Ascending aorta (tissue), 2 donors: ENCODE results near the gene SEC61A1. TPM values are rescaled to one million over a fixed set of nuclear protein-coding genes. Genes with fewer than 3 reads are reported as not detected.

Experiments
- DNase-seq, 2 donors: peaks; one replicate each; pipeline ENCODE4 v3.0.0-alpha.2; 2019; ENCODE audit warnings: low spot score in 2 of 2
- H3K27ac ChIP-seq, 2 donors: fragments of 200-600 bp; sonication (generic); one replicate each; pipeline ENCODE4 v1.5.1; 2016 to 2017; ENCODE audit warnings: mild to moderate bottlenecking in 1 of 2
- H3K27me3 ChIP-seq: fragments of 200-600 bp; sonication (generic); one replicate; pipeline ENCODE4 v1.5.1; 2017
- H3K36me3 ChIP-seq, 2 donors: fragments of 200-600 bp; sonication (generic); one replicate each; pipeline ENCODE4 v1.5.1; 2016
- H3K4me1 ChIP-seq, 2 donors: fragments of 200-600 bp; sonication (generic); one replicate each; pipeline ENCODE4 v1.5.1; 2016 to 2017; ENCODE audit warnings: mild to moderate bottlenecking in 1 of 2
- H3K4me3 ChIP-seq, 2 donors: fragments of 200-600 bp; sonication (generic); one replicate each; pipeline ENCODE4 v1.5.1; 2016 to 2017; ENCODE audit warnings: mild to moderate bottlenecking in 1 of 2
- H3K9me3 ChIP-seq, 2 donors: fragments of 200-600 bp; sonication (generic); one replicate each; pipeline ENCODE4 v1.5.1; 2016
- CTCF ChIP-seq, 3 experiments: fragments of 200-600 bp in 2 of 3; fragments of 450-650 bp in 1 of 3; sonication (generic) in 2 of 3; IDR thresholded peaks; one replicate each; pipeline ENCODE4 v1.5.1; 2016 to 2019; ENCODE audit warnings: antibody characterized with exemption in 3 of 3, mild to moderate bottlenecking in 1 of 3, moderate library complexity in 1 of 3
- intact Hi-C: fragments of 100-400 bp; cut with DNase I; formaldehyde crosslinking; loops from one replicate; pipeline ENCODE4 v1.15.1; 2023
- total RNA-seq: library from RNA; depleted of rRNA; stranded (reverse); fragments of >200 nt; gene quantifications from one replicate; pipeline ENCODE4 v1.1.0, GENCODE V29; 2016

Gene SEC61A1
- 193 TPM for total RNA-seq

DNA sequence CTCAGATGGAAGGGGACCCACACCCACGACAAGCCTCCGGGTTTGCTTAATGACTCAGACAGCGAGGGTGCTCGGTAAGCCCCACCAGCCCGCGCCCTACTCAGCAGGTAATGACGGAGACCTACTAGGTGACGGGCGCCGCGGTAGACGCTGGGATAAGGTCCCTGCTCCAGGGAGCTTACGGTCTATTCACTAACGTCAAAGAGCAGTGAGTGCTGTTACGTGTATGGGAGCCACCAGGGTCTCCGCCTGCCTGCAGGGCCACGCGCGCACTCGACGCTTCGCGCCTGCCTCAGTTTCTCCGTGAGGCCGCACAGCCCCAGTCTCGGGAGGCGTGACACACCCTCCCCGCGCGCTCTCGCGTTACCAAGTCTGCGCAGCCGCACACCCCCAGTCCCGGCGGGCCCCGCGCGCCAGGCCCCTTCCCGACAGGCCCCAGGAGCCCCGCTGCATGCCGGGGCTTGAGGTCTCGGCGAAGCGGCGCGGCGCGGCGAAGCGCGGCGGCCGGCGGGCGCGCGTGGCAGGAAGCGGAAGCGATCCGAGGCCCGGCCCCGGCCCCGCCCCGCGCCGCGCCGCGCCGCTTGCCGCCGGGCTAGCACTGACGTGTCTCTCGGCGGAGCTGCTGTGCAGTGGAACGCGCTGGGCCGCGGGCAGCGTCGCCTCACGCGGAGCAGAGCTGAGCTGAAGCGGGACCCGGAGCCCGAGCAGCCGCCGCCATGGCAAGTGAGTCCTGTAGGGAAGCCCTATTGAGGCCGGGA, at the start of gene SEC61A1:
TSS of gene SEC61A1 (plus strand) at position 601 of the 758 bp plus-strand sequence. CDS start at position 717, 116 bp downstream.
- Histone ChIP-seq H3K27ac (peak within 1 kb of the TSS; percentile 96), H3K4me1 (peaks cover 15 to 29% of the 10 kb centered on the region in 2 donors), H3K4me3 (peak within 1 kb of the TSS; percentile 94 to 98), H3K27me3 (no peaks in the 10 kb centered on the region), H3K36me3 (peaks cover 9 to 24% of the 10 kb centered on the region in 2 donors), H3K9me3 (no peaks in the 10 kb centered on the region)
- intact Hi-C loops, result loop anchor here (1.0 to 5.0 kb wide), 6 partner anchors 71 to 675 kb away; partner anchors contain the start of genes ABTB1, RAB7A, RUVBL1 and TPRA1
- peak in 1 of 3 experiments; percentile 4 for TF ChIP-seq CTCF (IDR thresholded peaks at IDR 0.05)
- peak; percentile 81 to 96 for DNase-seq

DNA sequence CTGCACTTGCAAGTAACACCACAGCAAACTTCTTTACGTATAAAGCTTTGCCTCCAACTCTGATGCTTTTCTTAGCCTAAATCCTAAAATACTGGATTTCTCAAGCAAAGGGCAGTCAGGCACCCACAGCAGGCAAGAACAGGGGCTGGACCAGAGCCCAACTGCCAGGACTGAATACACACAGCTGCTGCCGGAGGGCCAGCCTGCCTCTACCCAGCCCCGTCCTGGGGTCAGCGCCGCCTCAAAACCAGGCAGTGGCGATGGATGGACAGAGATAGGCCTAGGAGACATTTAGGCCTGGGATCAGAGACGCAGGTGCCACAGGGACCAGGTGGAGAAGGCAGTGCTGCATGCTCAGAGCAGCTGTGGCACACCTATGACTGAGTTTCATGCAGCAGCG, 47.6 kb upstream of the SEC61A1 start:
- DNase-seq, result no peak
- Histone ChIP-seq H3K9me3 (no peaks in the 10 kb centered on the region), H3K27ac (no peak overlapping the region), H3K4me3 (no peak overlapping the region), H3K4me1 (no peaks in the 10 kb centered on the region), H3K27me3 (no peaks in the 10 kb centered on the region), H3K36me3 (no peaks in the 10 kb centered on the region)
- TF ChIP-seq CTCF (IDR thresholded peaks at IDR 0.05), result no peak
- intact Hi-C loops, result no loop called here

GRCh38 chr3:128006061-128007032, 45.9 kb upstream of the SEC61A1 start:
- peak in 1 of 2 donors; percentile 72 for DNase-seq

DNA sequence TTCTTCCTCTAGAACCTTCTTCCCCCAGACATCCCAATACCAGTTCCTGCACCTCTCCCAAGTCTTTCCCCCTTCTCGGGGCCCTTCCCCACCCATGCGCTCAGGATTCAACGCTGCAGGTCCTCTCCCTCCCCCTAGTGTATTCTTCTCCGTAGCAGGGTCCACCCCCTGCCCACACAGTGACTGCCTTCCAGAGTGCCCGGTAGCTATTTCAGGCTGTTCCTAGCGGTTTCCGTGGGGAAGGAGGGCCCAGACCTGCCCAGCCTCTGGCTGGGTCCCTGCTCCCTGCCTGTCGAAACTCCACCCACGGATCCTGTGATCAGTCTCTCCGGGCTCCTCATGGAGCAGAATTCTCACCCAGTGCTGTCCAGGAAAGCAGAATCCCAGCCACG, 45.2 kb upstream of the SEC61A1 start:
- peak overlapping the region; percentile 2 to 55 for H3K4me3 ChIP-seq
- intact Hi-C loops, result no loop called here

More at GRCh38 chr3:128006061-128007032, 45.9 kb upstream of the SEC61A1 start:
- Histone ChIP-seq H3K9me3 (no peaks in the 10 kb centered on the region), H3K4me3 (peak overlapping the region; percentile 2 to 55), H3K27me3 (no peaks in the 10 kb centered on the region), H3K36me3 (no peaks in the 10 kb centered on the region), H3K4me1 (no peaks in the 10 kb centered on the region), H3K27ac (peak overlapping the region; percentile 36 to 68)
- intact Hi-C loops, result no loop called here
- TF ChIP-seq CTCF (IDR thresholded peaks at IDR 0.05), result no peak

More for the DNA sequence above, 45.2 kb upstream of the SEC61A1 start:
- Histone ChIP-seq H3K36me3 (no peaks in the 10 kb centered on the region), H3K27ac (peak overlapping the region; percentile 36 to 68), H3K27me3 (no peaks in the 10 kb centered on the region), H3K4me1 (no peaks in the 10 kb centered on the region), H3K9me3 (no peaks in the 10 kb centered on the region)
- DNase-seq, result no peak
- TF ChIP-seq CTCF (IDR thresholded peaks at IDR 0.05), result no peak
